Left ventricle myocardium inferior (tissue), 1 donor: ENCODE results near the gene GRWD1. TPM values are rescaled to one million over a fixed set of nuclear protein-coding genes. Genes with fewer than 3 reads are reported as not detected.

Experiments used
- DNase-seq: peaks from one replicate; pipeline ENCODE4 v3.0.0-alpha.2; 2020
- H3K27ac ChIP-seq: fragments of 200-600 bp; replicated peaks from 2 replicates; pipeline ENCODE4 v1.8.0; 2021
- H3K27me3 ChIP-seq: fragments of 200-600 bp; 2 replicates; pipeline ENCODE4 v1.8.0; 2021; ENCODE audit warnings: low read depth
- H3K36me3 ChIP-seq: fragments of 200-600 bp; 2 replicates; pipeline ENCODE4 v1.8.0; 2021
- H3K4me1 ChIP-seq: fragments of 200-600 bp; 2 replicates; pipeline ENCODE4 v1.8.0; 2021
- H3K4me3 ChIP-seq: fragments of 200-600 bp; 2 replicates; pipeline ENCODE4 v1.8.0; 2021; ENCODE audit warnings: mild to moderate bottlenecking, moderate library complexity
- H3K9me3 ChIP-seq: fragments of 200-600 bp; replicated peaks from 2 replicates; pipeline ENCODE4 v1.8.0; 2021
- CTCF ChIP-seq: fragments of 200-600 bp; IDR thresholded peaks from 2 replicates; pipeline ENCODE4 v1.8.0; 2021; ENCODE audit warnings: antibody characterized with exemption, mild to moderate bottlenecking, borderline replicate concordance
- intact Hi-C: fragments of 100-400 bp; cut with micrococcal nuclease; formaldehyde crosslinking; loops from one replicate; pipeline ENCODE4 v1.11.0; 2022
- total RNA-seq: library from RNA; stranded (reverse); fragmentation: NEBNext Ultra II Directional; extraction: Animal tissue kit (Norgen Biotek cat#: 25700); gene quantifications from one replicate; pipeline ENCODE4 v1.2.1, GENCODE V29; 2021
- donor health status: DM: no; HTN: yes; CAD: no; lungs with severe emphysema.

The GRWD1 gene
- total RNA-seq, 1 donor from 2014 or later, result 17.0 TPM

DNA sequence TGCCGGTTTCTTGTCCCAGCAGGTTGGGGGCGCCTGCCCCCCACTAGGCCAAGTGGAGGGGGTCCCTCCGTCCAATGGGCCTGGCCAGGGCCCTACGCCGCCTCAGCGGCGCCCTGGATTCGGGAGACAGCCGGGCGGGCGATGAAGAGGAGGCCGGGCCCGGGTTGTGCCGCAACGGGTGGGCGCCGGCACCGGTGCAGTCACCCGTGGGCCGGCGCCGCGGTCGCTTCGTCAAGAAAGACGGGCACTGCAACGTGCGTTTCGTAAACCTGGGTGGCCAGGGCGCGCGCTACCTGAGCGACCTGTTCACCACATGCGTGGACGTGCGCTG lies 15.8 kb downstream of the GRWD1 start:
- no peak for DNase-seq
- no peak overlapping the region for H3K27ac ChIP-seq
- H3K9me3 ChIP-seq, result no peaks in the 10 kb centered on the region
- no peaks in the 10 kb centered on the region for H3K36me3 ChIP-seq
- H3K4me1 ChIP-seq, result no peaks in the 10 kb centered on the region
- TF ChIP-seq CTCF, result no peak
- intact Hi-C loops, result no loop called here
- no peak overlapping the region for H3K4me3 ChIP-seq
- H3K27me3 ChIP-seq, result no peaks in the 10 kb centered on the region

GRCh38 chr19:48461982-48462655 lies 16.3 kb downstream of the GRWD1 start:
- TF ChIP-seq CTCF, result no peak

DNA sequence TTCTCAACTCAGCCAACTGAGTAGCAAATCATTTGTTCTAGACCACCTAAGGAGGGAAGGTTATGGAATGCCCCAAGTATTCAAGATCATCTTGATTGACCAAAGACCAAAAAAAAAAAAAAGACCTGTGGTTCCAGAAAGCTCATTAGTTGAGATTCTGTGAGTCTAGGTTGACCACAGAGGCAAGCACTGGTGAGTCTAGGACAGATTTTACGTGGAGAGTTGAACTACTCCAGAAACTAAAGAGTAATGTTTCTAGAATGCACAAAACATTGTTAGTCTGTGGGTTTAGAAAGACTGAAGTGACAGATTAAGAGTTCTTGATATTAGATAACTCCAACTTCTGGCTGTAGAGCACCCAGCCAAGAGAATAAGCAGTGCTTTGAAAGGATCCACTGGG lies 19.4 kb downstream of the GRWD1 start:
- no peaks in the 10 kb centered on the region for H3K9me3 ChIP-seq
- DNase-seq, result no peak
- TF ChIP-seq CTCF, result no peak
- H3K27me3 ChIP-seq, result no peaks in the 10 kb centered on the region
- H3K36me3 ChIP-seq, result peaks cover under 1% of the 10 kb centered on the region
- peaks cover 16% of the 10 kb centered on the region for H3K4me1 ChIP-seq
- H3K27ac ChIP-seq, result no peak overlapping the region
- no peak overlapping the region for H3K4me3 ChIP-seq
- intact Hi-C loops, result no loop called here

More at GRCh38 chr19:48461982-48462655, 16.3 kb downstream of the GRWD1 start:
- H3K4me1 ChIP-seq, result no peaks in the 10 kb centered on the region
- H3K27ac ChIP-seq, result no peak overlapping the region
- intact Hi-C loops, result no loop called here
- H3K36me3 ChIP-seq, result no peaks in the 10 kb centered on the region
- no peaks in the 10 kb centered on the region for H3K9me3 ChIP-seq
- H3K4me3 ChIP-seq, result no peak overlapping the region
- H3K27me3 ChIP-seq, result no peaks in the 10 kb centered on the region
- no peak for DNase-seq

DNA sequence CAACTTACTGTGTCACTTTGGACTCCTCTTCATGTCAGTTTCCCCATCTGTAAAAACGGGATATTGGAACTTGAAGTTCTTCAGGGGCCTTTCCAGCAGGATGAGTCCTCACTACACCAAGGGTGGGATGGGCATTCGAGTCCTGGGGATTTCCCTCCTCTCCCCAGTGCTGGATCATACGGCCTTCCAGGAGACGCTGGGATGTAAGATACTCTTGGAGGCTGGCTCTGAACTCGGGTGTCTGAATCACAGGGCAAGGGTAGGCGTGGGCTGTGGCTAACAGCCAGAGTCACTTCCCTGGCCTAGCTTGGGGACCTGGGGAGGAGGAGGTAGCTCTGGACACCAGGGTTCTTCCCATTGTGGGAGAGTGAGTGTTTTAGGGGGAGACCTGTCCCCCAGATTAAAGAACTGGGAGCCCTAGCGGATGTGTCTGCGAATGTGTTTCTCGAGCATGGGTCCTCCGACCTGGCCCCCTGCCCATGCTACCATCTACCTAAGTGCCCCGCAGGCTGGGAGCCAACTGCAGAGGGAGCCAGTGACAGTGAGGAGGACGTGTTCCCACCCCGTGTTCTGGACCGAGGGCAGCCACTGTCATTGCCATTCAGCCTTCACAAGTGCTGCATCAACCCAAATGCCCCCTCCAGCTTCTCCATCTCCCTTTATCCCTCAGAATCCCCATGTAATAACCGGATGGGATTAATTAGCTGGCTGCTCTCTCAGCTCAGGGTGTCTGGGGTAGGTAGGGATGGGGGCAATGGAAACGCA lies 21.0 kb downstream of the GRWD1 start:
- no peak for DNase-seq

GRCh38 chr19:48468772-48469288 lies 23.0 kb downstream of the GRWD1 start:
- H3K27ac ChIP-seq, result peak overlapping the region; percentile 99
- no peaks in the 10 kb centered on the region for H3K9me3 ChIP-seq
- no peak for TF ChIP-seq CTCF
- intact Hi-C loops, result no loop called here
- peaks cover 37% of the 10 kb centered on the region for H3K36me3 ChIP-seq
- H3K27me3 ChIP-seq, result no peaks in the 10 kb centered on the region
- peaks cover 33% of the 10 kb centered on the region for H3K4me1 ChIP-seq
- DNase-seq, result peak; percentile 99
- peak overlapping the region; percentile 96 for H3K4me3 ChIP-seq

More for the DNA sequence above, 21.0 kb downstream of the GRWD1 start:
- Histone ChIP-seq H3K4me3 (no peak overlapping the region), H3K36me3 (peaks cover 16% of the 10 kb centered on the region), H3K27me3 (no peaks in the 10 kb centered on the region), H3K27ac (no peak overlapping the region), H3K4me1 (peaks cover 32% of the 10 kb centered on the region), H3K9me3 (no peaks in the 10 kb centered on the region)
- no peak for TF ChIP-seq CTCF
- intact Hi-C loops, result no loop called here
